Hepatocyte (in vitro differentiated cells): ENCODE measurements around the gene SEC22C. TPM values are rescaled to one million over a fixed set of nuclear protein-coding genes. Genes with fewer than 3 reads are reported as not detected.
A peak's percentile ranks its signal among the peaks of the same experiment; 100 is the strongest.

Experiments
- DNase-seq: peaks from one replicate; pipeline ENCODE4 v3.0.0-alpha.2; 2016; ENCODE audit warnings: low spot score
- H2AFZ ChIP-seq: fragments of 200-600 bp; sonication (generic); 2 replicates; pipeline ENCODE4 v1.6.0; 2016; ENCODE audit warnings: antibody characterized with exemption, mild to moderate bottlenecking
- H3K27ac ChIP-seq: fragments of 200-600 bp; sonication (generic); 2 replicates; pipeline ENCODE4 v1.5.1; 2016; ENCODE audit warnings: mild to moderate bottlenecking
- H3K27me3 ChIP-seq: fragments of 200-600 bp; sonication (generic); 2 replicates; pipeline ENCODE4 v1.6.1; 2016
- H3K36me3 ChIP-seq: fragments of 200-600 bp; sonication (generic); replicated peaks from 2 replicates; pipeline ENCODE4 v1.5.1; 2016; ENCODE audit warnings: low read depth; ENCODE audit not compliant: insufficient read depth
- H3K4me1 ChIP-seq: fragments of 200-600 bp; sonication (generic); 2 replicates; pipeline ENCODE4 v1.5.1; 2016; ENCODE audit warnings: mild to moderate bottlenecking, moderate library complexity; ENCODE audit not compliant: insufficient read depth
- H3K4me2 ChIP-seq: fragments of 200-600 bp; sonication (generic); 2 replicates; pipeline ENCODE4 v1.6.0; 2016
- H3K4me3 ChIP-seq: fragments of 200-600 bp; sonication (generic); 2 replicates; pipeline ENCODE4 v1.5.1; 2016; ENCODE audit warnings: mild to moderate bottlenecking
- H3K79me2 ChIP-seq: fragments of 200-600 bp; sonication (generic); 2 replicates; pipeline ENCODE4 v1.6.0; 2017; ENCODE audit warnings: mild to moderate bottlenecking
- H3K9me2 ChIP-seq: fragments of 200-600 bp; sonication (generic); replicated peaks from 2 replicates; pipeline ENCODE4 v1.6.0; 2017; ENCODE audit warnings: mild to moderate bottlenecking; ENCODE audit not compliant: insufficient read depth
- H3K9me3 ChIP-seq: fragments of 200-600 bp; sonication (generic); 2 replicates; pipeline ENCODE4 v1.5.1; 2016; ENCODE audit warnings: low read depth, mild to moderate bottlenecking
- H4K20me1 ChIP-seq: fragments of 200-600 bp; sonication (generic); 2 replicates; pipeline ENCODE4 v1.6.0; 2016; ENCODE audit warnings: mild to moderate bottlenecking; ENCODE audit not compliant: insufficient read depth, poor library complexity, severe bottlenecking
- EZH2 ChIP-seq: fragments of 200-600 bp; sonication (generic); IDR thresholded peaks from 2 replicates; pipeline ENCODE4 v1.6.1; 2016; ENCODE audit warnings: antibody characterized with exemption, mild to moderate bottlenecking, borderline replicate concordance
- EZH2phosphoT487 ChIP-seq: fragments of 200-600 bp; sonication (generic); IDR thresholded peaks from one replicate; pipeline ENCODE4 v1.6.1; 2018; ENCODE audit warnings: antibody characterized with exemption, mild to moderate bottlenecking, low read depth, moderate library complexity; ENCODE audit not compliant: unreplicated experiment, severe bottlenecking
- WGBS: methylation state at CpG from one replicate; pipeline ENCODE4 v1.1.6; 2016; ENCODE audit warnings: low lambda C conversion rate; ENCODE audit errors: missing lambda C conversion rate; 5-methylcytosine and 5-hydroxymethylcytosine counted together
- polyA plus RNA-seq: library from polyadenylated mRNA; unstranded; fragments of >200 nt; fragmentation: Nextera tagmentation; extraction: Ambion mirVana; gene quantifications from 2 replicates; pipeline ENCODE4 v1.2.1, GENCODE V29; 2016
- total RNA-seq: library from RNA; depleted of rRNA; stranded (reverse); fragments of >200 nt; gene quantifications from 2 replicates; pipeline ENCODE4 v1.2.3, GENCODE V29; 2014
- TF ChIP-seq, protein P1 (sequence below): fragments of 200-600 bp; sonication (generic); IDR thresholded peaks from 2 replicates; pipeline ENCODE4 v1.5.1; 2016; ENCODE audit warnings: antibody characterized with exemption, mild to moderate bottlenecking; ENCODE audit not compliant: poor library complexity

SEC22C gene
- total and polyA plus RNA-seq, 2 experiments from 2014 or later, result 31.4 to 53.9 TPM

GRCh38 chr3:42501681-42502428 is 79.9 kb downstream of the SEC22C start:
- H3K9me2 ChIP-seq, result no peaks in the 10 kb centered on the region
- peaks cover 29% of the 10 kb centered on the region for H3K4me1 ChIP-seq
- H3K27me3 ChIP-seq, result peaks cover 36% of the 10 kb centered on the region
- H4K20me1 ChIP-seq, result no peaks in the 10 kb centered on the region
- peak overlapping the region; percentile 94 for H3K4me2 ChIP-seq
- H3K36me3 ChIP-seq, result no peaks in the 10 kb centered on the region
- peak; percentile 82 for DNase-seq
- TF ChIP-seq EZH2phosphoT487, result no peak
- TF ChIP-seq, protein P1, sequence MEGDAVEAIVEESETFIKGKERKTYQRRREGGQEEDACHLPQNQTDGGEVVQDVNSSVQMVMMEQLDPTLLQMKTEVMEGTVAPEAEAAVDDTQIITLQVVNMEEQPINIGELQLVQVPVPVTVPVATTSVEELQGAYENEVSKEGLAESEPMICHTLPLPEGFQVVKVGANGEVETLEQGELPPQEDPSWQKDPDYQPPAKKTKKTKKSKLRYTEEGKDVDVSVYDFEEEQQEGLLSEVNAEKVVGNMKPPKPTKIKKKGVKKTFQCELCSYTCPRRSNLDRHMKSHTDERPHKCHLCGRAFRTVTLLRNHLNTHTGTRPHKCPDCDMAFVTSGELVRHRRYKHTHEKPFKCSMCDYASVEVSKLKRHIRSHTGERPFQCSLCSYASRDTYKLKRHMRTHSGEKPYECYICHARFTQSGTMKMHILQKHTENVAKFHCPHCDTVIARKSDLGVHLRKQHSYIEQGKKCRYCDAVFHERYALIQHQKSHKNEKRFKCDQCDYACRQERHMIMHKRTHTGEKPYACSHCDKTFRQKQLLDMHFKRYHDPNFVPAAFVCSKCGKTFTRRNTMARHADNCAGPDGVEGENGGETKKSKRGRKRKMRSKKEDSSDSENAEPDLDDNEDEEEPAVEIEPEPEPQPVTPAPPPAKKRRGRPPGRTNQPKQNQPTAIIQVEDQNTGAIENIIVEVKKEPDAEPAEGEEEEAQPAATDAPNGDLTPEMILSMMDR, result peak; percentile 63
- H3K27ac ChIP-seq, result peak overlapping the region; percentile 76
- no peaks in the 10 kb centered on the region for H3K9me3 ChIP-seq
- peaks cover 2% of the 10 kb centered on the region for H3K79me2 ChIP-seq
- 3% methylated on average over 43 of the region's 46 CpGs for WGBS
- H2AFZ ChIP-seq, result peak overlapping the region; percentile 81
- H3K4me3 ChIP-seq, result peak overlapping the region; percentile 90

- H3K9me3 ChIP-seq, result no peaks in the 10 kb centered on the region
- peaks cover 23% of the 10 kb centered on the region for H3K4me1 ChIP-seq
- peak overlapping the region; percentile 94 for H3K4me2 ChIP-seq
- H3K27me3 ChIP-seq, result peaks cover 36% of the 10 kb centered on the region
- H3K9me2 ChIP-seq, result no peaks in the 10 kb centered on the region
- WGBS, result 3% methylated on average over 27 of the region's 27 CpGs
- H3K27ac ChIP-seq, result no peak overlapping the region
- H3K79me2 ChIP-seq, result peaks cover 2% of the 10 kb centered on the region
- H3K4me3 ChIP-seq, result peak overlapping the region; percentile 20
- no peak for DNase-seq
- no peaks in the 10 kb centered on the region for H4K20me1 ChIP-seq
- TF ChIP-seq, protein P1, result no peak
- TF ChIP-seq EZH2phosphoT487, result no peak
- peak; percentile 32 for TF ChIP-seq EZH2
- H2AFZ ChIP-seq, result peak overlapping the region; percentile 81
- H3K36me3 ChIP-seq, result no peaks in the 10 kb centered on the region
These were observed 80.5 kb downstream of the SEC22C start for GRCh38 chr3:42501321-42501680.

GRCh38 chr3:42500909-42501308 is 80.9 kb downstream of the SEC22C start:
- no peak overlapping the region for H3K4me3 ChIP-seq
- TF ChIP-seq EZH2phosphoT487, result no peak
- TF ChIP-seq EZH2, result peak; percentile 10
- no peak overlapping the region for H2AFZ ChIP-seq
- H3K79me2 ChIP-seq, result peaks cover 2% of the 10 kb centered on the region
- no peaks in the 10 kb centered on the region for H3K9me2 ChIP-seq
- H3K36me3 ChIP-seq, result no peaks in the 10 kb centered on the region
- no peaks in the 10 kb centered on the region for H4K20me1 ChIP-seq
- H3K4me1 ChIP-seq, result peaks cover 22% of the 10 kb centered on the region
- H3K27me3 ChIP-seq, result peaks cover 36% of the 10 kb centered on the region
- no peak for DNase-seq
- 15% methylated on average over 4 of the region's 4 CpGs for WGBS
- H3K27ac ChIP-seq, result no peak overlapping the region
- no peaks in the 10 kb centered on the region for H3K9me3 ChIP-seq
- H3K4me2 ChIP-seq, result peak overlapping the region; percentile 94

GRCh38 chr3:42500091-42500490 is 81.7 kb downstream of the SEC22C start:
- Histone ChIP-seq H2AFZ (no peak overlapping the region), H3K79me2 (no peaks in the 10 kb centered on the region), H4K20me1 (no peaks in the 10 kb centered on the region), H3K9me2 (no peaks in the 10 kb centered on the region), H3K9me3 (no peaks in the 10 kb centered on the region), H3K27me3 (peaks cover 36% of the 10 kb centered on the region), H3K4me2 (no peak overlapping the region), H3K36me3 (no peaks in the 10 kb centered on the region), H3K27ac (no peak overlapping the region), H3K4me3 (no peak overlapping the region), H3K4me1 (peaks cover 14% of the 10 kb centered on the region)
- WGBS, result 55% methylated on average over 2 of the region's 2 CpGs
- TF ChIP-seq EZH2, result no peak
- TF ChIP-seq EZH2phosphoT487, result no peak
- TF ChIP-seq, protein P1, result no peak
- DNase-seq, result no peak
